Stomach (tissue), 4 donors: ENCODE results near the gene TUBA4B.

Source experiments
- CTCF ChIP-seq, 7 experiments: fragments of 450-650 bp in 4 of 7; fragments of 200-600 bp in 3 of 7; sonication (generic) in 3 of 7; IDR thresholded peaks; one replicate each; pipeline ENCODE4 v1.5.1; 2016 to 2019; ENCODE audit warnings: antibody characterized with exemption in 7 of 7, control low read depth in 2 of 7, mild to moderate bottlenecking in 1 of 7
- EP300 ChIP-seq: sonication (generic); formaldehyde crosslinking; IDR thresholded peaks from one replicate; pipeline ENCODE4 v1.6.1; 2017; ENCODE audit warnings: antibody characterized with exemption

DNA sequence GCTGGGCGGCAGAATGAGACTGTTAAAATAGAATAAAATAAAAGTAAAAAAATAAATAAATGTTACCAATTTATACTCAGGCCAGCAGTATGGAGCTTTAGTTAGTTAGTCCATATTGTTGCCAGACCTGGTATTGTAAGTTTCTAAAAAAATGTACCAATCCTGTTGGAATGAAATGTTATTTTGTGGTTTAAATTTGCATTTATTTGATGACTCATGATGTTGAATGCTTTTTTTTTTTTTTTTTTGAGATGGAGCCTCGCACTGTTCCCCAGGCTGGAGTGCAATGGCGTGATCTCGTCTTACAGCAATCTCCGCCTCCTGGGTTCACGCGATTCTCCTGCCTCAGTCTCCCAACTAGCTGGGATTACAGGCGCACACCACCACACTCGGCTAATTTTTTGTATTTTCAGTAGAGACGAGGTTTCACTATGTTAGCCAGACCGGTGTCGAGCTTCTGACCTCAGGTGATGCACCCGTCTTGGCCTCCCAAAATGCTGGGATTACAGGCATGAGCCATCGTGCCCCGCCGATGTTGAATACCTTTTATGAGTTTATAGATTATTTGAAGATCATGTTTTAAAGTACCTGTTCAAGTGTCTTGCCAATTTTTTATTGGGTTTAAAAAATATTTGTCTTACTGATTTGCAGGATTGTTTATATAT, 61.9 kb downstream of the TUBA4B start:
- TF ChIP-seq EP300, result no peak
- TF ChIP-seq CTCF (IDR thresholded peaks at IDR 0.05), result no peak
